ENCODE data around the gene TMEM198. TPM values are rescaled to one million over a fixed set of nuclear protein-coding genes. Genes with fewer than 3 reads are reported as not detected.

TMEM198 gene
- total and polyA plus RNA-seq, 2 of the 4 experiments (the other 2 are of a cell fraction), result 0.18 to 2.2 TPM

DNA sequence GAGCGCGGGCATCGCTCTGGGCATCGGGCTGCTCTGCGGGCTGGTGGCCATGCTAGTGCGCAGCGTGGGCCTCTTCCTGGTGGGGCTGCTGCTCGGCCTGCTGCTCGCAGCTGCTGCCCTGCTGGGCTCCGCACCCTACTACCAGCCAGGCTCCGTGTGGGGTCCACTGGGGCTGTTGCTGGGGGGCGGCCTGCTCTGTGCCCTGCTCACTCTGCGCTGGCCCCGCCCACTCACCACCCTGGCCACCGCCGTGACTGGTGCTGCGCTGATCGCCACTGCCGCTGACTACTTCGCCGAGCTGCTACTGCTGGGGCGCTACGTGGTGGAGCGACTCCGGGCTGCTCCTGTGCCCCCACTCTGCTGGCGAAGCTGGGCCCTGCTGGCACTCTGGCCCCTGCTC, 3.8 kb downstream of the TMEM198 start:
- DNase-seq, result no peak
- Histone ChIP-seq H2BK120ac (ENCODE audit: low read depth, low read length) (no peak overlapping the region), H3K9me1 (ENCODE audit: insufficient read depth, low read length) (no peaks in the 10 kb centered on the region; the same call in 1 of the 2 replicates), H3K27me3 (ENCODE audit: control insufficient read depth, insufficient read depth, low read length) (no peaks in the 10 kb centered on the region), H2BK5ac (ENCODE audit: low read depth, low read length, poor library complexity, severe bottlenecking) (no peak overlapping the region), H2AFZ (replicated peaks; ENCODE audit: low read length, poor library complexity) (no peak overlapping the region), H2BK20ac (ENCODE audit: low read depth, low read length) (no peak overlapping the region), H3K9ac (ENCODE audit: low read depth, low read length) (no peak overlapping the region), H2BK15ac (ENCODE audit: low read depth, low read length) (no peak overlapping the region), H2AK9ac (replicated peaks; ENCODE audit: low read depth, low read length, poor library complexity) (no peak overlapping the region), H3K79me1 (ENCODE audit: low read depth in 1 of 2, low read length in 2 of 2) (peaks cover under 1 to 2% of the 10 kb centered on the region in 2 experiments; a peak in 3 of 4 replicates), H3K56ac (ENCODE audit: extremely low read depth, insufficient read depth, low read length) (no peak overlapping the region), H3K27ac (ENCODE audit: insufficient read depth, low read length) (no peak overlapping the region), H4K8ac (ENCODE audit: low read depth in 2 of 2, low read length in 2 of 2) (no peak overlapping the region), H3K4ac (ENCODE audit: low read depth, low read length) (no peak overlapping the region), H3K4me3 (ENCODE audit: insufficient read depth, low read depth, low read length) (no peak overlapping the region), H3K9me3 (ENCODE audit: control insufficient read depth, insufficient read depth, low read length) (no peaks in the 10 kb centered on the region), H3K36me3 (ENCODE audit: control insufficient read depth, insufficient read depth, low read length) (no peaks in the 10 kb centered on the region), H3K18ac (ENCODE audit: low read depth, low read length) (no peak overlapping the region), H4K5ac (ENCODE audit: low read depth, low read length) (no peak overlapping the region), H3K4me2 (ENCODE audit: low read depth, low read length) (no peak overlapping the region), H3K23ac (ENCODE audit: low read depth, low read length) (no peak overlapping the region), H3K14ac (replicated peaks; ENCODE audit: low read depth, low read length) (no peak overlapping the region), H4K91ac (ENCODE audit: insufficient read depth, low read depth, low read length) (no peak overlapping the region), H4K20me1 (ENCODE audit: insufficient read depth, low read length) (peaks cover 3% of the 10 kb centered on the region; the same call in 1 of the 2 replicates), H2AK5ac (ENCODE audit: low read depth, low read length) (no peak overlapping the region), H3K4me1 (ENCODE audit: control insufficient read depth, insufficient read depth, low read length) (peaks cover 5% of the 10 kb centered on the region; the same call in 1 of the 2 replicates)
- ChIA-PET POLR2A (ENCODE audit: unreplicated experiment) (no interaction called here), CTCF (interaction anchor here (2.7 kb wide), 1 partner anchor 13 kb away, joined by 10 read pairs; no protein-coding TSS in a partner anchor)
- no TSS peak for BruUV-seq (replicated peaks)
- dilution Hi-C loops (cut with HindIII; ENCODE audit: low sequenced_read_pairs, unreplicated experiment), result no loop called here
- intact Hi-C loops (cut with micrococcal nuclease), result no loop called here
- no peak for ATAC-seq (ENCODE audit: low read depth)
- WGBS, 2 experiments (ENCODE audit: extremely low coverage in 2 of 2, insufficient read length in 1 of 2), result 95% methylated on average over 15 of the region's 26 CpGs; no CpG with 5 or more reads in 1 of the 2 experiments
- TF ChIP-seq, protein P1, sequence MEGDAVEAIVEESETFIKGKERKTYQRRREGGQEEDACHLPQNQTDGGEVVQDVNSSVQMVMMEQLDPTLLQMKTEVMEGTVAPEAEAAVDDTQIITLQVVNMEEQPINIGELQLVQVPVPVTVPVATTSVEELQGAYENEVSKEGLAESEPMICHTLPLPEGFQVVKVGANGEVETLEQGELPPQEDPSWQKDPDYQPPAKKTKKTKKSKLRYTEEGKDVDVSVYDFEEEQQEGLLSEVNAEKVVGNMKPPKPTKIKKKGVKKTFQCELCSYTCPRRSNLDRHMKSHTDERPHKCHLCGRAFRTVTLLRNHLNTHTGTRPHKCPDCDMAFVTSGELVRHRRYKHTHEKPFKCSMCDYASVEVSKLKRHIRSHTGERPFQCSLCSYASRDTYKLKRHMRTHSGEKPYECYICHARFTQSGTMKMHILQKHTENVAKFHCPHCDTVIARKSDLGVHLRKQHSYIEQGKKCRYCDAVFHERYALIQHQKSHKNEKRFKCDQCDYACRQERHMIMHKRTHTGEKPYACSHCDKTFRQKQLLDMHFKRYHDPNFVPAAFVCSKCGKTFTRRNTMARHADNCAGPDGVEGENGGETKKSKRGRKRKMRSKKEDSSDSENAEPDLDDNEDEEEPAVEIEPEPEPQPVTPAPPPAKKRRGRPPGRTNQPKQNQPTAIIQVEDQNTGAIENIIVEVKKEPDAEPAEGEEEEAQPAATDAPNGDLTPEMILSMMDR (conservative IDR thresholded peaks at IDR 0.05; ENCODE audit: low read depth, low read length), result no peak
- TF ChIP-seq MXI1 (IDR thresholded peaks at IDR 0.05; ENCODE audit: borderline replicate concordance, low read depth, low read length), result no peak
- in situ Hi-C loops (cut with MboI; ENCODE audit: low sequenced_read_pairs), result no loop called here

Data from IMR-90 (cell line).